HEK293T (cell line): ENCODE data around the gene ARL5C.

Source experiments
- BHLHE40 ChIP-seq: fragments of 450-650 bp; IDR thresholded peaks from 2 replicates; pipeline ENCODE4 v1.6.1; 2016; ENCODE audit warnings: mild to moderate bottlenecking, moderate library complexity, borderline replicate concordance
- CTBP1 ChIP-seq: fragments of 450-650 bp; IDR thresholded peaks from 2 replicates; pipeline ENCODE4 v1.6.1; 2016; ENCODE audit warnings: borderline replicate concordance
- ELF4 ChIP-seq: fragments of 450-650 bp; IDR thresholded peaks from 2 replicates; pipeline ENCODE4 v1.6.1; 2017; ENCODE audit warnings: antibody characterized with exemption
- FOXA1 ChIP-seq: fragments of 450-650 bp; IDR thresholded peaks from 2 replicates; pipeline ENCODE4 v1.6.1; 2016; ENCODE audit warnings: mild to moderate bottlenecking
- FOXK2 ChIP-seq: fragments of 450-650 bp; IDR thresholded peaks from 2 replicates; pipeline ENCODE4 v1.6.1; 2016; ENCODE audit warnings: mild to moderate bottlenecking
- FOXM1 ChIP-seq: fragments of 450-650 bp; IDR thresholded peaks from 2 replicates; pipeline ENCODE4 v1.6.1; 2017; ENCODE audit warnings: mild to moderate bottlenecking, borderline replicate concordance
- HDGF ChIP-seq: fragments of 450-650 bp; IDR thresholded peaks from 2 replicates; pipeline ENCODE4 v1.6.1; 2017; ENCODE audit warnings: antibody characterized with exemption, borderline replicate concordance
- L3MBTL2 ChIP-seq: fragments of 450-650 bp; conservative IDR thresholded peaks from 2 replicates; pipeline ENCODE4 v1.6.1; 2016; ENCODE audit warnings: mild to moderate bottlenecking
- LEF1 ChIP-seq: fragments of 450-650 bp; IDR thresholded peaks from 2 replicates; pipeline ENCODE4 v1.6.1; 2017; ENCODE audit warnings: mild to moderate bottlenecking, borderline replicate concordance
- NFRKB ChIP-seq: fragments of 450-650 bp; IDR thresholded peaks from 2 replicates; pipeline ENCODE4 v1.6.1; 2016; ENCODE audit warnings: mild to moderate bottlenecking, moderate library complexity
- SP1 ChIP-seq: fragments of 450-650 bp; IDR thresholded peaks from 2 replicates; pipeline ENCODE4 v1.6.1; 2017
- SUZ12 ChIP-seq: fragments of 450-650 bp; IDR thresholded peaks from 2 replicates; pipeline ENCODE4 v1.6.1; 2016; ENCODE audit warnings: mild to moderate bottlenecking
- TARDBP ChIP-seq: fragments of 450-650 bp; IDR thresholded peaks from 2 replicates; pipeline ENCODE4 v1.6.1; 2016
- ZNF384 ChIP-seq: fragments of 450-650 bp; IDR thresholded peaks from 2 replicates; pipeline ENCODE4 v1.6.1; 2016

DNA sequence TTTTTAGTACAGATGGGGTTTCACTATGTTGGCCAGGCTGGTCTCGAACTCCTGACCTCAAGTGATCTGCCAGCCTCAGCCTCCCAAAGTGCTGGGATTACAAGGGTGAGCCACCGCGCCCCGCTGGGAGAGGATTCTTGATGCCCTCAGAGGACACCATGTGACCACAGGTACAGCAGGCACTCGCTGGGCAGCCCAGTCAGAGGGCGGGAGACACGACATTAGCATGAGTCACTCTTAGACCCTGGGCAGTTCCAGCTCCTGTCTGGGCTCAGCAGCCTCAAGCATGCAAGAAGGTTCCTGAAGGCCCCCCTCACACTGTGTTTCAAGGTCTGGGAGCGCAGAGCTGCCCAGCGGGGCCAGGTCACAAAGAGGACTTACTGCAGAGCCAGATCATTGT, 47.9 kb upstream of the ARL5C start:
- TF ChIP-seq FOXA1 (no peak), L3MBTL2 (no peak), ZNF384 (no peak), SP1 (no peak), NFRKB (no peak), FOXM1 (no peak), ELF4 (no peak), FOXK2 (no peak), HDGF (no peak), BHLHE40 (no peak), CTBP1 (no peak), TARDBP (no peak), LEF1 (no peak), SUZ12 (no peak)
